Tibial nerve (tissue), 3 donors: Measurements from ENCODE around the gene USP11.

Experiments used
- POLR2A ChIP-seq, 2 donors: fragments of 450-650 bp; IDR thresholded peaks; one replicate each; pipeline ENCODE4 v1.6.1; 2017; ENCODE audit warnings: antibody characterized with exemption in 2 of 2, mild to moderate bottlenecking in 2 of 2, moderate library complexity in 2 of 2
- TF ChIP-seq, protein P1 (sequence below), 5 experiments: fragments of 200-600 bp in 3 of 5; fragments of 450-650 bp in 2 of 5; sonication (generic) in 3 of 5; IDR thresholded peaks; one replicate each; pipeline ENCODE4 v1.5.1; 2016 to 2019; ENCODE audit warnings: antibody characterized with exemption in 5 of 5, mild to moderate bottlenecking in 3 of 5, moderate library complexity in 2 of 5

DNA sequence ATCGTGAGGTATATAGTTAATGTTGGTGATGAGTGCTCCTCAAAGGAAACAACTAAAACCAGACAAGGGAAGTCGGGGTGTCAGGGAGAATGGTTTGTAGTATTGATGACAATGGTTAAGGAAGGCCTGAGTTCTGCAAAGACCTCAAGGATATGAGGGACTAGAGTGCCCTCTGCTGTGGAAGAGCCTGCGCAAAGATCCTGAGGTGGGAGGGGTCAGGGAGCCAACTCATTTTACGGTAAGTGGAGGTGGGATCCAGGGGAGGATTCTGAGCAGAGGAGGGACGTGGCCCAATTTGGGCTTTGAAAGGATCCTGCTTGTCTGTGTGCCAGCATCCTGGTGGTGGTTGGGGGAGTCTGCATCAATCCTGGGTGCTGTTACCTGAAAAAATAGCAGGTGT is 27.8 kb upstream of the USP11 start:
- no peak for TF ChIP-seq POLR2A (IDR thresholded peaks at IDR 0.05)
- TF ChIP-seq, protein P1, sequence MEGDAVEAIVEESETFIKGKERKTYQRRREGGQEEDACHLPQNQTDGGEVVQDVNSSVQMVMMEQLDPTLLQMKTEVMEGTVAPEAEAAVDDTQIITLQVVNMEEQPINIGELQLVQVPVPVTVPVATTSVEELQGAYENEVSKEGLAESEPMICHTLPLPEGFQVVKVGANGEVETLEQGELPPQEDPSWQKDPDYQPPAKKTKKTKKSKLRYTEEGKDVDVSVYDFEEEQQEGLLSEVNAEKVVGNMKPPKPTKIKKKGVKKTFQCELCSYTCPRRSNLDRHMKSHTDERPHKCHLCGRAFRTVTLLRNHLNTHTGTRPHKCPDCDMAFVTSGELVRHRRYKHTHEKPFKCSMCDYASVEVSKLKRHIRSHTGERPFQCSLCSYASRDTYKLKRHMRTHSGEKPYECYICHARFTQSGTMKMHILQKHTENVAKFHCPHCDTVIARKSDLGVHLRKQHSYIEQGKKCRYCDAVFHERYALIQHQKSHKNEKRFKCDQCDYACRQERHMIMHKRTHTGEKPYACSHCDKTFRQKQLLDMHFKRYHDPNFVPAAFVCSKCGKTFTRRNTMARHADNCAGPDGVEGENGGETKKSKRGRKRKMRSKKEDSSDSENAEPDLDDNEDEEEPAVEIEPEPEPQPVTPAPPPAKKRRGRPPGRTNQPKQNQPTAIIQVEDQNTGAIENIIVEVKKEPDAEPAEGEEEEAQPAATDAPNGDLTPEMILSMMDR (IDR thresholded peaks at IDR 0.05): no peak
